ENCODE results near the gene NTNG2.

The NTNG2 gene

GRCh38 chr9:132283863-132284262, 122.0 kb downstream of the NTNG2 start:
- TF ChIP-seq GATA3 (IDR thresholded peaks at IDR 0.05; ENCODE audit: low read depth, low read length) (no peak), GATA2 (IDR thresholded peaks at IDR 0.05; ENCODE audit: low read depth, low read length) (no peak)

- TF ChIP-seq GATA3 (IDR thresholded peaks at IDR 0.05; ENCODE audit: low read depth, low read length) = no peak
- TF ChIP-seq GATA2 (IDR thresholded peaks at IDR 0.05; ENCODE audit: low read depth, low read length) = no peak
Observed at GRCh38 chr9:132287256-132287760, 125.5 kb downstream of the NTNG2 start.

GRCh38 chr9:132288361-132288760, 126.5 kb downstream of the NTNG2 start:
- TF ChIP-seq GATA3 (IDR thresholded peaks at IDR 0.05; ENCODE audit: low read depth, low read length) = no peak
- no peak for TF ChIP-seq GATA2 (IDR thresholded peaks at IDR 0.05; ENCODE audit: low read depth, low read length)

- no peak for TF ChIP-seq GATA2 (IDR thresholded peaks at IDR 0.05; ENCODE audit: low read depth, low read length)
- TF ChIP-seq GATA3 (IDR thresholded peaks at IDR 0.05; ENCODE audit: low read depth, low read length) = no peak
Observed at GRCh38 chr9:132288966-132289365, 127.1 kb downstream of the NTNG2 start.

- TF ChIP-seq GATA2 (IDR thresholded peaks at IDR 0.05; ENCODE audit: low read depth, low read length) (no peak), GATA3 (IDR thresholded peaks at IDR 0.05; ENCODE audit: low read depth, low read length) (no peak)
Observed at GRCh38 chr9:132293145-132293721, 131.4 kb downstream of the NTNG2 start.
